ENCODE data around the gene GCN1. TPM values are rescaled to one million over a fixed set of nuclear protein-coding genes. Genes with fewer than 3 reads are reported as not detected.
A peak's percentile ranks its signal among the peaks of the same experiment; 100 is the strongest.

GCN1 gene
- total RNA-seq, 1 experiment from 2014 or later, result 181 TPM

DNA sequence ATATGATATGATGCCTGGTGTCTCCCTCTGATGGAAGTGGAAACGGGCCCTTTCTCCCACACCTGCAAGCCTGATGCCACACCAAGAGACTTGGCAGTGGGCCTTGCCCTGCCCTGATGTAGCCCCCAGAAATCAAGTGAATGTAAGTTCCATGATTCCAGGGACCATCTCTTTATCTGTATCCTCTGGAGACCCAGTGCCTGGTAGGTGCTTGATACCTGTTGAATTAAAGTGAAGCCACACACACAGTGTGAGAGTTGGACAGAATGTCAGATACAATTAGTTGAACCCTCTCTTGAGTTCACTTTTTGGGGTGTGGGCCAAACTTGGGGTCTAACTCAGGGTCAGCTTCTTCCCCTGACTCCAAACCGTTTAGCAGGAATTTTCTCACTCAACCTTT is 73.2 kb downstream of the GCN1 start (continued):
- TF ChIP-seq, protein P1, sequence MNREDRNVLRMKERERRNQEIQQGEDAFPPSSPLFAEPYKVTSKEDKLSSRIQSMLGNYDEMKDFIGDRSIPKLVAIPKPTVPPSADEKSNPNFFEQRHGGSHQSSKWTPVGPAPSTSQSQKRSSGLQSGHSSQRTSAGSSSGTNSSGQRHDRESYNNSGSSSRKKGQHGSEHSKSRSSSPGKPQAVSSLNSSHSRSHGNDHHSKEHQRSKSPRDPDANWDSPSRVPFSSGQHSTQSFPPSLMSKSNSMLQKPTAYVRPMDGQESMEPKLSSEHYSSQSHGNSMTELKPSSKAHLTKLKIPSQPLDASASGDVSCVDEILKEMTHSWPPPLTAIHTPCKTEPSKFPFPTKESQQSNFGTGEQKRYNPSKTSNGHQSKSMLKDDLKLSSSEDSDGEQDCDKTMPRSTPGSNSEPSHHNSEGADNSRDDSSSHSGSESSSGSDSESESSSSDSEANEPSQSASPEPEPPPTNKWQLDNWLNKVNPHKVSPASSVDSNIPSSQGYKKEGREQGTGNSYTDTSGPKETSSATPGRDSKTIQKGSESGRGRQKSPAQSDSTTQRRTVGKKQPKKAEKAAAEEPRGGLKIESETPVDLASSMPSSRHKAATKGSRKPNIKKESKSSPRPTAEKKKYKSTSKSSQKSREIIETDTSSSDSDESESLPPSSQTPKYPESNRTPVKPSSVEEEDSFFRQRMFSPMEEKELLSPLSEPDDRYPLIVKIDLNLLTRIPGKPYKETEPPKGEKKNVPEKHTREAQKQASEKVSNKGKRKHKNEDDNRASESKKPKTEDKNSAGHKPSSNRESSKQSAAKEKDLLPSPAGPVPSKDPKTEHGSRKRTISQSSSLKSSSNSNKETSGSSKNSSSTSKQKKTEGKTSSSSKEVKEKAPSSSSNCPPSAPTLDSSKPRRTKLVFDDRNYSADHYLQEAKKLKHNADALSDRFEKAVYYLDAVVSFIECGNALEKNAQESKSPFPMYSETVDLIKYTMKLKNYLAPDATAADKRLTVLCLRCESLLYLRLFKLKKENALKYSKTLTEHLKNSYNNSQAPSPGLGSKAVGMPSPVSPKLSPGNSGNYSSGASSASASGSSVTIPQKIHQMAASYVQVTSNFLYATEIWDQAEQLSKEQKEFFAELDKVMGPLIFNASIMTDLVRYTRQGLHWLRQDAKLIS (CRISPR knock-in tag; IDR thresholded peaks at IDR 0.05; ENCODE audit: borderline replicate concordance), result no peak

DNA sequence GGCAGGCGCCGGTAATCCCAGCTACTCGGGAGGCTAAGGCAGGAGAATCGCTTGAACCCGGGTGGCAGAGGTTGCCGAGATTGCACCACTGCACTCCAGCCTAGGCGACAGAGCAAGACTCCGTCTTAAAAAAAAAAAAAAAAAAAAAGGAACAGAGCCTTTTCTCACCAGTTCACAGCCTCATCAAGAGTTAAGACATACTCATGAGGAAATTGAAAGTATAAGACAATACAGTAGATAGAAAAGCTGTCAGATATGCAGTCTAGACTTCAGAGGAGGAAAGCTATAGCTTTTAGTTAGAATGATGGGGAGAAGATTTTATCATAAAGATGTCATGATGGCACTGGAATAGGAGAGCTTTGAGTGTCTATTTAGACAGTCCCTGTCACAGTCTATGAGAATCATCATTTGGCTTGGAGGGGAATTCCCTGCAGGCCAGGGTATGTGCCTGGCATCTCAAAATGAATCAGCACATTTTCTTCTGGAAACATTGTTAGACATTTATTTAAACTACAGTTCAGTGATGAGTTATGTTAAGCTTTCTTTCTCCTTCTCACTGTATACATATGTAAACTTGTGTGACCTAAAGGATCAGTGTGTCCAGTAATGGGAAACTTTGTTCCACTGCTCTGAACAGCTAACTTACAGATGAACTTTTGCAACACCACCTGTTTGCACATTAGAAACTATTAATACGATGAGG is 75.1 kb downstream of the GCN1 start:
- POLR2A ChIA-PET, result interaction anchor here (0.7 kb wide), 1 partner anchor 13 kb away, joined by 7 read pairs; no protein-coding TSS in a partner anchor
- no peaks in the 10 kb centered on the region; the same call in 1 of the 2 replicates for H3K27me3 Mint-ChIP-seq (ENCODE audit: low read depth)

DNA sequence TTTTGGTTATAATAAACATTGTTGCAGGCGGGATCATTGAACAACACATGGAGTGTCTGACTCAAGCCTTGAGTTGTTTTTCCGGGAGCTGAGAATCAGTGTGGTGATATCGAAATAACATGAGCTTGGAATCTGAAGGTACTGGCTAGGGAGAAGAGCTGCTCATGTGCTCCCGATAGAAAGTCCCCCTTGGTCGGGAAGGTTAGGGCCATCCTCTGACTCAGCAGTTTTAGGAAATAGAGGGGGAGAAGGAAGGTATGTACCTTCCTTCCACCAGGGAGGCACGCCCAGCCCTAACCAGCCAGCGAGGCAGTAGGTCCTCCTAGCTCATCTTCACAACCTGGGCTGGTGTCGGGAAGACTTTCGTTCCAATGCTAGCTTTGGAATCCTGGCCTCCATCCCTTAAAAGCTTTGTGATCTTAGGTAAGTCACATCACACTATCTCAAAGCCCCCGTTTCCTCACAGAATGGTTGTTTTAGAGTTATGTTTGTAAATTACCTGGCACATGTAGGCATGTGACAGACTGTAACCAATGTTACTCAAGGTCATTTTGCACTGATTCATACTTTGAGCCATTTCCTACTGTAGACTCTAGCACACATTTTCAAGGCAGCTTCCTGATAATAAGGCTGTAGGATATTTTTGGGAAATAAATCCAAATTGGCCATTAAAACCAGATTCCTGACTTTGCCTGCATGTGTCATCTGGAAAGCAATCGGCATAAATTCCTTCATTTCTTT is 76.0 kb downstream of the GCN1 start:
- Mint-ChIP-seq H3K36me3 (peaks cover 4% of the 10 kb centered on the region), H3K27me3 (ENCODE audit: low read depth) (no peaks in the 10 kb centered on the region; the same call in 1 of the 2 replicates), H3K4me3 (peak overlapping the region; percentile 82), H3K27ac (peak overlapping the region; percentile 54), H3K4me1 (peaks cover 31% of the 10 kb centered on the region), H3K9me3 (no peaks in the 10 kb centered on the region)
- peak; percentile 54 for DNase-seq (ENCODE audit: low spot score)
- ATAC-seq, result peak; percentile 38
- TF ChIP-seq NFE2L1 (CRISPR knock-in tag; IDR thresholded peaks at IDR 0.05) (peak; percentile 97), ATF1 (CRISPR knock-in tag; IDR thresholded peaks at IDR 0.05) (no peak), ZBTB21 (CRISPR knock-in tag; IDR thresholded peaks at IDR 0.05; ENCODE audit: borderline replicate concordance) (no peak)
- TF ChIP-seq, protein P2, sequence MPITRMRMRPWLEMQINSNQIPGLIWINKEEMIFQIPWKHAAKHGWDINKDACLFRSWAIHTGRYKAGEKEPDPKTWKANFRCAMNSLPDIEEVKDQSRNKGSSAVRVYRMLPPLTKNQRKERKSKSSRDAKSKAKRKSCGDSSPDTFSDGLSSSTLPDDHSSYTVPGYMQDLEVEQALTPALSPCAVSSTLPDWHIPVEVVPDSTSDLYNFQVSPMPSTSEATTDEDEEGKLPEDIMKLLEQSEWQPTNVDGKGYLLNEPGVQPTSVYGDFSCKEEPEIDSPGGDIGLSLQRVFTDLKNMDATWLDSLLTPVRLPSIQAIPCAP (CRISPR knock-in tag; IDR thresholded peaks at IDR 0.05), result no peak
- TF ChIP-seq, protein P3, sequence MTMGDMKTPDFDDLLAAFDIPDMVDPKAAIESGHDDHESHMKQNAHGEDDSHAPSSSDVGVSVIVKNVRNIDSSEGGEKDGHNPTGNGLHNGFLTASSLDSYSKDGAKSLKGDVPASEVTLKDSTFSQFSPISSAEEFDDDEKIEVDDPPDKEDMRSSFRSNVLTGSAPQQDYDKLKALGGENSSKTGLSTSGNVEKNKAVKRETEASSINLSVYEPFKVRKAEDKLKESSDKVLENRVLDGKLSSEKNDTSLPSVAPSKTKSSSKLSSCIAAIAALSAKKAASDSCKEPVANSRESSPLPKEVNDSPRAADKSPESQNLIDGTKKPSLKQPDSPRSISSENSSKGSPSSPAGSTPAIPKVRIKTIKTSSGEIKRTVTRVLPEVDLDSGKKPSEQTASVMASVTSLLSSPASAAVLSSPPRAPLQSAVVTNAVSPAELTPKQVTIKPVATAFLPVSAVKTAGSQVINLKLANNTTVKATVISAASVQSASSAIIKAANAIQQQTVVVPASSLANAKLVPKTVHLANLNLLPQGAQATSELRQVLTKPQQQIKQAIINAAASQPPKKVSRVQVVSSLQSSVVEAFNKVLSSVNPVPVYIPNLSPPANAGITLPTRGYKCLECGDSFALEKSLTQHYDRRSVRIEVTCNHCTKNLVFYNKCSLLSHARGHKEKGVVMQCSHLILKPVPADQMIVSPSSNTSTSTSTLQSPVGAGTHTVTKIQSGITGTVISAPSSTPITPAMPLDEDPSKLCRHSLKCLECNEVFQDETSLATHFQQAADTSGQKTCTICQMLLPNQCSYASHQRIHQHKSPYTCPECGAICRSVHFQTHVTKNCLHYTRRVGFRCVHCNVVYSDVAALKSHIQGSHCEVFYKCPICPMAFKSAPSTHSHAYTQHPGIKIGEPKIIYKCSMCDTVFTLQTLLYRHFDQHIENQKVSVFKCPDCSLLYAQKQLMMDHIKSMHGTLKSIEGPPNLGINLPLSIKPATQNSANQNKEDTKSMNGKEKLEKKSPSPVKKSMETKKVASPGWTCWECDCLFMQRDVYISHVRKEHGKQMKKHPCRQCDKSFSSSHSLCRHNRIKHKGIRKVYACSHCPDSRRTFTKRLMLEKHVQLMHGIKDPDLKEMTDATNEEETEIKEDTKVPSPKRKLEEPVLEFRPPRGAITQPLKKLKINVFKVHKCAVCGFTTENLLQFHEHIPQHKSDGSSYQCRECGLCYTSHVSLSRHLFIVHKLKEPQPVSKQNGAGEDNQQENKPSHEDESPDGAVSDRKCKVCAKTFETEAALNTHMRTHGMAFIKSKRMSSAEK (CRISPR knock-in tag; IDR thresholded peaks at IDR 0.05; ENCODE audit: borderline replicate concordance), result peak; percentile 59; the same call in 1 of the 2 replicates
- TF ChIP-seq, protein P4, sequence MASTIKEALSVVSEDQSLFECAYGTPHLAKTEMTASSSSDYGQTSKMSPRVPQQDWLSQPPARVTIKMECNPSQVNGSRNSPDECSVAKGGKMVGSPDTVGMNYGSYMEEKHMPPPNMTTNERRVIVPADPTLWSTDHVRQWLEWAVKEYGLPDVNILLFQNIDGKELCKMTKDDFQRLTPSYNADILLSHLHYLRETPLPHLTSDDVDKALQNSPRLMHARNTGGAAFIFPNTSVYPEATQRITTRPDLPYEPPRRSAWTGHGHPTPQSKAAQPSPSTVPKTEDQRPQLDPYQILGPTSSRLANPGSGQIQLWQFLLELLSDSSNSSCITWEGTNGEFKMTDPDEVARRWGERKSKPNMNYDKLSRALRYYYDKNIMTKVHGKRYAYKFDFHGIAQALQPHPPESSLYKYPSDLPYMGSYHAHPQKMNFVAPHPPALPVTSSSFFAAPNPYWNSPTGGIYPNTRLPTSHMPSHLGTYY (CRISPR knock-in tag; IDR thresholded peaks at IDR 0.05), result no peak
- ChIA-PET POLR2A (interaction anchor here (0.7 to 3.3 kb wide), 7 partner anchors 9 to 110 kb away, joined by 3 to 23 read pairs (median 7); partner anchors contain the start of gene RPLP0), CTCF (interaction anchor here (0.8 to 5.4 kb wide), 10 partner anchors 16 to 196 kb away, joined by 3 to 48 read pairs (median 5); partner anchors contain the start of genes BICDL1, RPLP0 and SIRT4)

More for the DNA sequence above, 75.1 kb downstream of the GCN1 start:
- TF ChIP-seq, protein P5, sequence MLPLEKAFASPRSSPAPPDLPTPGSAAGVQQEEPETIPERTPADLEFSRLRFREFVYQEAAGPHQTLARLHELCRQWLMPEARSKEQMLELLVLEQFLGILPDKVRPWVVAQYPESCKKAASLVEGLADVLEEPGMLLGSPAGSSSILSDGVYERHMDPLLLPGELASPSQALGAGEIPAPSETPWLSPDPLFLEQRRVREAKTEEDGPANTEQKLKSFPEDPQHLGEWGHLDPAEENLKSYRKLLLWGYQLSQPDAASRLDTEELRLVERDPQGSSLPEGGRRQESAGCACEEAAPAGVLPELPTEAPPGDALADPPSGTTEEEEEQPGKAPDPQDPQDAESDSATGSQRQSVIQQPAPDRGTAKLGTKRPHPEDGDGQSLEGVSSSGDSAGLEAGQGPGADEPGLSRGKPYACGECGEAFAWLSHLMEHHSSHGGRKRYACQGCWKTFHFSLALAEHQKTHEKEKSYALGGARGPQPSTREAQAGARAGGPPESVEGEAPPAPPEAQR (CRISPR knock-in tag; IDR thresholded peaks at IDR 0.05), result no peak
- Mint-ChIP-seq H3K9me3 (no peaks in the 10 kb centered on the region), H3K4me3 (no peak overlapping the region), H3K36me3 (peaks cover 1% of the 10 kb centered on the region), H3K4me1 (peaks cover 32% of the 10 kb centered on the region), H3K27ac (peak overlapping the region; percentile 58)
- DNase-seq (ENCODE audit: low spot score), result no peak
- CTCF ChIA-PET, result interaction anchor here (0.7 to 5.4 kb wide), 4 partner anchors 8 to 131 kb away, joined by 3 to 48 read pairs (median 4); partner anchors contain the start of gene BICDL1
- no peak for ATAC-seq
